Measurements from ENCODE around the gene MYO5A.

DNA sequence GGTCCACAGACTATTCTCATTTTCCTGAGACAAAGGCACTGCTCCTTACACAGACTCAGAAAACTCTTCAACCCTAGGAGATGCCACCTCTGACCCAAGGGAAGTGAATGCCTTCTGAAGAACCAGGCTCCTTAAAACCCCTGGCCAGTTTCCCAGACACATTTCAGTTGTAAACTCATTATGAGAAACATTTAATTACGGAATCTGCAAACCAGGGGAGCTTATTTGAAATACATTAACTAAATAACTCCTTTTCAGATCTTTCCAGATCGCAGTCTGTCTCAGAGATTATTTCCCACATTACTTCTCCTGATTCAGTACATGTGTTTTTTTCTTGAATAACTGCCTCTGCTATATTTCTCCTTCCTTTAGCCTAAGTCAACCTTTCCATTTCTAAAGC is 17.6 kb downstream of the MYO5A start:
- TF ChIP-seq, protein P1, sequence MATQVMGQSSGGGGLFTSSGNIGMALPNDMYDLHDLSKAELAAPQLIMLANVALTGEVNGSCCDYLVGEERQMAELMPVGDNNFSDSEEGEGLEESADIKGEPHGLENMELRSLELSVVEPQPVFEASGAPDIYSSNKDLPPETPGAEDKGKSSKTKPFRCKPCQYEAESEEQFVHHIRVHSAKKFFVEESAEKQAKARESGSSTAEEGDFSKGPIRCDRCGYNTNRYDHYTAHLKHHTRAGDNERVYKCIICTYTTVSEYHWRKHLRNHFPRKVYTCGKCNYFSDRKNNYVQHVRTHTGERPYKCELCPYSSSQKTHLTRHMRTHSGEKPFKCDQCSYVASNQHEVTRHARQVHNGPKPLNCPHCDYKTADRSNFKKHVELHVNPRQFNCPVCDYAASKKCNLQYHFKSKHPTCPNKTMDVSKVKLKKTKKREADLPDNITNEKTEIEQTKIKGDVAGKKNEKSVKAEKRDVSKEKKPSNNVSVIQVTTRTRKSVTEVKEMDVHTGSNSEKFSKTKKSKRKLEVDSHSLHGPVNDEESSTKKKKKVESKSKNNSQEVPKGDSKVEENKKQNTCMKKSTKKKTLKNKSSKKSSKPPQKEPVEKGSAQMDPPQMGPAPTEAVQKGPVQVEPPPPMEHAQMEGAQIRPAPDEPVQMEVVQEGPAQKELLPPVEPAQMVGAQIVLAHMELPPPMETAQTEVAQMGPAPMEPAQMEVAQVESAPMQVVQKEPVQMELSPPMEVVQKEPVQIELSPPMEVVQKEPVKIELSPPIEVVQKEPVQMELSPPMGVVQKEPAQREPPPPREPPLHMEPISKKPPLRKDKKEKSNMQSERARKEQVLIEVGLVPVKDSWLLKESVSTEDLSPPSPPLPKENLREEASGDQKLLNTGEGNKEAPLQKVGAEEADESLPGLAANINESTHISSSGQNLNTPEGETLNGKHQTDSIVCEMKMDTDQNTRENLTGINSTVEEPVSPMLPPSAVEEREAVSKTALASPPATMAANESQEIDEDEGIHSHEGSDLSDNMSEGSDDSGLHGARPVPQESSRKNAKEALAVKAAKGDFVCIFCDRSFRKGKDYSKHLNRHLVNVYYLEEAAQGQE (IDR thresholded peaks at IDR 0.05; ENCODE audit: insufficient read depth in 1 of 2, low read depth in 2 of 2, low read length in 2 of 2): no peak
- no peak for TF ChIP-seq POLR2AphosphoS5 (IDR thresholded peaks at IDR 0.05; ENCODE audit: low read depth, low read length)
- no peak for TF ChIP-seq TAF1 (IDR thresholded peaks at IDR 0.05; ENCODE audit: borderline replicate concordance, insufficient read depth, low read length)
- no peak for TF ChIP-seq SIN3A (IDR thresholded peaks at IDR 0.05; ENCODE audit: borderline replicate concordance, insufficient read depth, low read length)
- TF ChIP-seq FOXP2 (optimal IDR thresholded peaks at IDR 0.05; ENCODE audit: borderline replicate concordance, extremely low read depth, extremely low read length, insufficient read depth): no peak

Data from PFSK-1 (cell line).